Stimulated activated naive CD4-positive, alpha-beta T cell (primary cell): ENCODE data around the gene RPS6KA5.

Experiments used
- DNase-seq, 6 experiments: peaks; one replicate each; lab custom pipeline; 2025; lab: John Stamatoyannopoulos, UW

Gene RPS6KA5

DNA sequence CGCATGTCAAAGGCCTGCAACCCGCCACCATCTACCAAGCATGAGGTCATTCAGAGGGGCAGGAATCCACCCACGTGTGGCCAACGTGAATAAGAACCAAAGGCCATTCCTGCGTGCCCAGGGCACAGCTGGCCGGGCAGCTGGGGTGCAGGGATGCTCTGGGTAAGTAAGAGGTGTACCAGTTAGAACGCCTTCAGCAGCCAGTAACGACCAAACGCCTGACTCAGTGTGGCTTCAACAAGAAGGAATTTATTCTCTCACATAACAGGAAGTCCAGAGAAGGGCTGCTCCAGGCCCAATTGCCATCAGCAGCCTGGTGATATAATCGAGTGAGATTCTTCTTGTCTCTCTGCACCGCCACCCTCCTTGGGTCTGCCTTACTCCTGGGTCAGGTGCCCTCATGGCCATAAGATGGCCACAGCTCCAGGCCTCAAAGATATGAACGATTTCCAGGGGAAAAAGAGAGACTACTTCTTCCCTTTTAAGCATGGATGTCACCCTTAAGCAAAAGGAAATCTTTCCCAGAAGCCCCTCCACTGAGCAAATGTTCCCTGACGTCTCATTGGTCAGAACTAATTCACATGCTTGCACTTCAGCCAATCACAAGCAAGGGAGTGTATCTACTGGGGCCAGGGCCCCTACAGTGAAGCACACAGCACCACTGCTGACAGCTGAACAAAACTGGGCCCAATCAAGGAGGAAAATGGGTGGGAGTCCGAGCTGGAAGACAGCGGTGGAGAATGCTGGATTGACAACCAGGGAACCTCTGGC, 251.5 kb downstream of the RPS6KA5 start:
- DNase-seq, result no peak

DNA sequence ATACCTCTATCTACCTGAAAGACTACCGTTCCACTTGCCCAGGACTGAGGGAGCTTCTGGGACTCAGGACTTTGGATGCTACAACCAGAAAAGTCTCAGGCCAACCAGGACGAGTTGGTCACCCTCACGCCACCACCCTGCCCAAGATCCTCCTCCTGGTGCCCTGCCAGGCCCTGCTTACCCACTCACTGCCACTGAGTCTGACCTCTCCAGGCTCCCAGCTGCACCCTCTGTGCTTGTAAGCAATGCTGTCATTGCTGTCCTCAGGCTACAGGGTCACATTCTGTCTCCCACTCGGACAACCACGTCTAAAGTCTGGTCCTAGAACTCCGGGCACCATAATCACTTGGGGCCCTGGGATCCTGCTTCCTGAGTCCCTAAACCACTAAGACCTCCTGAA, 253.4 kb downstream of the RPS6KA5 start:
- no peak for DNase-seq

DNA sequence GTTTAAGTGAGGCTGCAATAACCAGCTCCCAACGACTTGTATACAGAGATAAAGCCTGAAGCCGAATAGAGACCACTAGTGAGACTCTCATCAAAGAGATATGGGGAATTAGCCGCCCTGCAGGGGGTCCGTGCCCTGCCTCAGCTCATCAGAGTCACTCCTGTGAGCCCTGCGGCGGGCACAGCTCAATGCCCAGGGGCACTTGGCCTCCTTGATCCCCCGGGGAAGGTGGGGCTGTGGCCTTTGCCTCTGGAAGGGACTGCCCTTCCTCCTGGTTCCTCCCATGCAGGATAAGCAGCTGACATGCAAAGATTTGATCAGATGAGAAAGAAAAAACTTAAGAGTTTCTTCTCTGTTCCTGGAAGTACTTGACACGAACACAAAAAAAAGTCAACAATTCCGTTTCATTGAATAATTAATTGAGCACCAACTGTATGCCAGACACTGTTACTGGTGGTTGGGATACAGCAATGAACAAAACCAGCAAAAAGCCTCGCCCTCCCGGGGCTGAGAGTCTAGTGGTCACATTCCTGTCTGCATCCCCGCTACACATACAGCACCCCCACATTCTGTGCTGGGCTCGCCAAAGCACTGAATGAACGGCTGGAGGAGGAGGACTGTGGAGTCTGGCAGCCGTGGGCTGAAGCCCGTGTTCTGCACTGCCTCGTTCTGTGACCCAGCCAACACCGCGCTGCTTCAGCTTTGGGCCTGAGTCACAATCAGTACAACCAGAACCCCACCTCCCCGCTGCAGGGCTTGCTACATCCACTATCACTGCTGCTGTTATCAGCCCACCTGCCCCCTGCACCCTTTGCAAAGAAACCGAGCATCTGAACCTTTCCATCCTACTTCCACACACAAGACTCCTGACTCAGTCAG, 254.5 kb downstream of the RPS6KA5 start:
- no peak for DNase-seq

DNA sequence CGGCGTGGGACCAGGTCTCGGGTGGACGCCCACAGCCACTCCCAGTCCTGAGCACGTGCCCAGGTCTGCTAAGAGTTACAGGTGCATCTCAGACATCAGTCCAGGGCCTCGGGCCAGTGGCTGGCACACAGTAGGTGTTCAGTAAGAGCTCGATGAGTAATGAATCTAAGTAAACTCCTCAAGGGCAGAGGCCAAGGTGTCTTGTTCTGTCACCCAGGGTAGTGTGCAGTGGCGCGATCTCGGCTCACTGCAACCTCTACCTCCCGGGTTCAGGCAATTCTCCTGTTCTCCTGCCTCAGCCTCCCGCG, 255.4 kb downstream of the RPS6KA5 start:
- DNase-seq, result no peak

DNA sequence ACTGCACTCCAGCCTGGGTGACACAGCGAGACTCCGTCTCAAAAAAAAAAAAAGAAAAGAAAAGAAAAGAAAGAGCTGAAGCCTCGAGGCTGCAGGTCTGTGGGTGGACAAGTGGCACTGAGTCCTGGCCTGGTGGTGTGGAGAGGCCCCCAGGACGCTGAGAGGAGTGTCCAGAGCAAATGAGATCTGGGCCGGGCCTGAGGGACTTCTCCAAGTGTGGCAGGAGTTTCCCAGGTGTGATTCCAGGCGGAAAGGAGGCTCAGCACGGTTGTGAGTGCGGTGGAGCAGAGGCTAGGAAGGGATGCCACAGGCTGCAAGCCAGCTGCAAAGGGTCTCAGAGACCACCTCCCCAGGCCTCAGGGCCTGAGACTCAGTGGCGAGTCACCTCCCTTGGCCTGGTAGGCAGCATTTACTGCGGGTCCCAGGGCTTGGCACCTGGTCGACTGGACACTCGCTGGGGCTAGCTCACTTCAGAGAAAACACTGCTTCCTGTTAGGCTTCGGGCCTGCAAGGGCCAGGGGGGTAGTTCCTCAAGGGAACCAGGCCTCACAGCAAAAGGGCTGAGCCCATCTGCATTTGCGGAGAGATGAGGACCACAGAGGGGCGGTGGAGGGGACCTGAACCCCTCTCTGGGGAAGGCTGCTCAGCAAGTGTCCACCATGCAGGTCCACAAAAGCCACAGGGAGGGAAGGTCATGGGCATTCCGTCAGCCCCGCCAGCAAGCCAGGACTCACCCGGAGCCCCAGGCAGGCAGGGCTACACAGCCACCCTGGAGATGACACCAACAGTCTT, 256.0 kb downstream of the RPS6KA5 start:
- DNase-seq, result no peak

DNA sequence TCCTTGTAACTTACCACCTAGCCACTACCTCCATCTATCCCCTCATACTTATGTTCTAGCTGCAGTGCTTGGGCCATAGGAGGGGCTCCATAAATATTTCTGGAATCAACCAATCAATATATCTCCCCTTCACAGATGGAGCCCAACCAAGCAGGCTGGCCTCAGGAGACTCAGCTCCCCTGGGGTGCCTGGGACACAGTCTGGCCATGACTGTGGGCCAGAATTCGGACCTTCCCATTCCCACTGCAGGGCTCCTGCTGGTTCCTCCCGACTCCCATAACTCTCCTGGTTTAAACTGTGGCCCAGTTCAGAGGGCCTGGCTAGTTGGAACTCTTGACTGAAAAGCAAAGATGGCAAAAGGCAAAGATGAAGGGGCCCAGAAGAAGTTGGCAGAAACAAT, 257.2 kb downstream of the RPS6KA5 start:
- no peak for DNase-seq

DNA sequence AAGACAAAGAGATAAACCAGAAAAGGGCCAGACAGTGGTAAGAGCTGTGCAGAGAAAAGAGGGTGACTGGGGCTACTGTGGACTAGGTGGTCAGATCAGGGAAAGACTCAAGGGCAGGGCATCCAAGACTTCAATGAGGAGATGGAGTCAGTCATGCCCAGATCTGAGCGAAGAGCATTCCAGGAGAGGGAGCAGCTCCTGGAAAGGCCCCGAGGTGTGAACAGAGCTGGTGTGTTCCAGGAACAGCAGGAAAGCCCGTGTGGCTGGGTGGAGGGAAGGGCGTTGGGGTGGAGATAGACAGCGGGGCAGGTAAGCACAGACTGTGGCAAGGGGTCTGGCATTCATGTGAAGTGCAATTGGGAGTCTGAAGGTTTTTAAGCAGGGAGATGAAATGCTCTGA, 261.0 kb downstream of the RPS6KA5 start:
- no peak for DNase-seq

DNA sequence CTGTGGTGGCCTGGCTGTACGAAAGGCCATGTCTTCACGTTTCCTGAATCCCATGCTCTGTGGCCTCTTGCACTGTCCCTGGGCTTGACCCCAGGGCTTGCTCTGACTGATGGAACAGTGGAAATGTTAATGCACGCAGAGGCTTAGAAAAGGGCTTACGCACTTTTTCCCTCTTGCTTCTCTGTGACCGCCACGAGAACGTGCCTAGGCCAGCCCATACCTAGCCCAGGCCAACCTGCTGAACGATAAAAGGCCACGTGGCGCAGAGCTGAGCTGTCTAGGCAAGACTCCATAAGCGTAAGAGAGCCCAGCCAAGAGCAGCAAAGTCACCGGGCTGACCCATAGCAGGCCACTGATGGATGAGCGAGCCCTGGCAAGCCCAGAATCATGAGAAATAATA, 262.5 kb downstream of the RPS6KA5 start:
- DNase-seq, result no peak
